ENCODE data around the gene CUX1. TPM values are rescaled to one million over a fixed set of nuclear protein-coding genes. Genes with fewer than 3 reads are reported as not detected.
"Not testable (repeated sequence)": the region's sequence is repeated elsewhere in the genome, so short reads cannot be mapped to it uniquely, and the experiment has no call there.

The CUX1 gene
- total and polyA plus RNA-seq, 2 of the 13 experiments (the other 11 are each of a cell fraction or from before 2014, with no cell fraction given): 13.7 to 14.9 TPM

DNA sequence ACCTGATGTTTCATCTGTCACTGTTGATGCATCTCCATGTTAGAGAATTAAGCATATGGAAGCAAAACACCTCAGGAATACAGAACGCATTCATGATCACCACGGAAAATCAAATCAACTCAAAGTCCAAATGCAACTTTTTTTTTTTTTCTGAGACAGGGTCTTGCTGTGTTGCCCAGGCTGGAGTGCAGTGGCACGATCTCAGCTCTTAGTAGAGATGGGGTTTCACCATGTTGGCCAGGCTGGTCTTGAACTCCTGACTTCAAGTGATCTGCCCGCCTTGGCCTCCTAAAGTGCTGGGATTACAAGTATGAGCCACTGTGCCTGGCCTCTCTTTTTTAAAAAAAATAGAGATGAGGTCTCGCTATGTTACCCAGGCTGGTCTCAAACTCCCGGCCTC lies 50.3 kb downstream of the CUX1 start:
- H2AFZ ChIP-seq (ENCODE audit: low read length); CTCF ChIA-PET (ENCODE audit: low intra/inter-chr PET ratio, low total read pairs); BruUV-seq (replicated peaks); FAIRE-seq; H3K4me3 ChIP-seq (replicated peaks in 1 of 3; ENCODE audit: insufficient read depth in 1 of 3, low read depth in 2 of 3, low read length in 3 of 3); H3K4me2 ChIP-seq (ENCODE audit: low read depth, low read length); POLR2A ChIA-PET; H3K36me3 ChIP-seq (replicated peaks in 1 of 2; ENCODE audit: control insufficient read depth in 1 of 2, insufficient read depth in 2 of 2, low read length in 2 of 2); H3K27ac ChIP-seq (ENCODE audit: extremely low read length, insufficient read depth, low read length); H3K9me3 ChIP-seq (ENCODE audit: low read length); intact Hi-C loops (cut with micrococcal nuclease; ENCODE audit: unreplicated experiment); in situ Hi-C loops (cut with HindIII; ENCODE audit: extremely low pct_ligation_motif_present, low pct_unique_long_range_greater_than_20kb); ATAC-seq; H3K9ac ChIP-seq (ENCODE audit: insufficient read depth, low read depth, low read length); DNase-seq (ENCODE audit: low spot score); H3K27me3 ChIP-seq (ENCODE audit: control insufficient read depth in 1 of 2, insufficient read depth in 2 of 2, low read length in 2 of 2): not testable (repeated sequence)
- peaks cover 15% of the 10 kb centered on the region; the same call in 1 of the 2 replicates for H4K20me1 ChIP-seq (ENCODE audit: insufficient read depth, low read length)
- TF ChIP-seq ZNF121 (CRISPR knock-in tag; IDR thresholded peaks at IDR 0.05): peak; percentile 30; the same call in 1 of the 2 replicates
- 94% methylated on average over 6 of the region's 6 CpGs for WGBS (ENCODE audit: low lambda C conversion rate)
- peaks cover 64% of the 10 kb centered on the region for H3K79me2 ChIP-seq (ENCODE audit: insufficient read depth, low read length)
- H3K4me1 ChIP-seq (ENCODE audit: insufficient read depth, low read length): peaks cover 65% of the 10 kb centered on the region

DNA sequence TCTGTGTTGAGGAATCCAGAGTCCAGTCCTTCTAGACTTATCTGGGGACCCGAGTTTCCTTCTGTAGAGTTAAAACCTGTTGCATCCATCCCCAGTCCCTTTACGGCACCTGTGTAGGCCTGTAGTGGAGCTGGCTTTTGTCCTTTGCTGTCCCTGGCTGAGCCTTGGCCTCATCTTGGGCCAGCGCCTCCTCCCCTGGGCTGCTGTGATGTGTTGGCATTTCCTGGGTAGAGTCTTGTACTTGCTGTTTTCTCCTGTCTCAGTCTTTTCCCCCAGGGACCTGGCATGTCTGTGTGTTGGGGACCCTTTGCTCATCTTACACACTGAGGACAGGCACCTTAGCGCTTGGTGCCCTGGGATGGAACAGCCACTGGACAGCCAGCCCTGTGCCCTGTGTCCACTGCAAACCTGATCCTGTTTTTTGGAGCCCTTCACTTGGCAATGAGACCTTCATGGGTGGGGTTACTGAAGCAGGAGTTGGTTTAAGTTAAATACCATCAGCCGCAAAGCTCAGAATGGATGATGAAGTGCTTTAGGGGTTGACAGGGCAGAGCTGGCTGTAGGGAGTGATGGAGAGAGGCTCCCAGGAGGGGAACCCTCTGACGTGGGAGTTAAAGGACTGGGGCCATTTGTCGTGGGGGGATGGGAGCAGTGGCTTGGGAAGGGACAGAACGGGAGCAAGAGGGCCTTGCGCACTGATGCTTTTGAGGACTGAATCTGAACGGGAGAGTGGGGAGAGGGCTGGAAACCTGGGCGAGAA lies 50.9 kb downstream of the CUX1 start:
- Histone ChIP-seq H3K79me2 (ENCODE audit: insufficient read depth, low read length) (peaks cover 65% of the 10 kb centered on the region), H3K27me3 (ENCODE audit: control insufficient read depth in 1 of 2, insufficient read depth in 2 of 2, low read length in 2 of 2) (no peaks in the 10 kb centered on the region), H3K9ac (ENCODE audit: insufficient read depth, low read depth, low read length) (no peak overlapping the region), H2AFZ (ENCODE audit: low read length) (no peak overlapping the region), H3K4me1 (ENCODE audit: insufficient read depth, low read length) (peaks cover 58% of the 10 kb centered on the region), H3K36me3 (replicated peaks in 1 of 2; ENCODE audit: control insufficient read depth in 1 of 2, insufficient read depth in 2 of 2, low read length in 2 of 2) (0 out of 5 replicates have a peak, but pooled peaks cover 0 to 4% of the 10 kb centered on the region in 2 experiments), H3K27ac (ENCODE audit: extremely low read length, insufficient read depth, low read length) (no peak overlapping the region), H3K4me3 (replicated peaks in 1 of 3; ENCODE audit: insufficient read depth in 1 of 3, low read depth in 2 of 3, low read length in 3 of 3) (no peak overlapping the region), H3K9me3 (ENCODE audit: low read length) (no peaks in the 10 kb centered on the region), H3K4me2 (ENCODE audit: low read depth, low read length) (no peak overlapping the region), H4K20me1 (ENCODE audit: insufficient read depth, low read length) (peaks cover 15% of the 10 kb centered on the region; the same call in 1 of the 2 replicates)
- in situ Hi-C loops (cut with HindIII; ENCODE audit: extremely low pct_ligation_motif_present, low pct_unique_long_range_greater_than_20kb): no loop called here
- FAIRE-seq (no peak), ATAC-seq (no peak), DNase-seq (ENCODE audit: low spot score) (no peak)
- TF ChIP-seq NR2F1 (CRISPR knock-in tag; IDR thresholded peaks at IDR 0.05): no peak
- TF ChIP-seq TBL1XR1 (IDR thresholded peaks at IDR 0.05; ENCODE audit: borderline replicate concordance, low read length, partially characterized antibody): no peak
- TF ChIP-seq HMG20A (CRISPR knock-in tag; IDR thresholded peaks at IDR 0.05; ENCODE audit: borderline replicate concordance): no peak
- no peak for TF ChIP-seq ZNF619 (CRISPR knock-in tag; IDR thresholded peaks at IDR 0.05)
- no peak for TF ChIP-seq ZNF672 (CRISPR knock-in tag; IDR thresholded peaks at IDR 0.05)
- TF ChIP-seq GTF2F1 (IDR thresholded peaks at IDR 0.05; ENCODE audit: low read length): no peak
- TF ChIP-seq ZNF446 (CRISPR knock-in tag; IDR thresholded peaks at IDR 0.05): no peak
- no peak for TF ChIP-seq ZKSCAN5 (CRISPR knock-in tag; IDR thresholded peaks at IDR 0.05)
- TF ChIP-seq, protein P1, sequence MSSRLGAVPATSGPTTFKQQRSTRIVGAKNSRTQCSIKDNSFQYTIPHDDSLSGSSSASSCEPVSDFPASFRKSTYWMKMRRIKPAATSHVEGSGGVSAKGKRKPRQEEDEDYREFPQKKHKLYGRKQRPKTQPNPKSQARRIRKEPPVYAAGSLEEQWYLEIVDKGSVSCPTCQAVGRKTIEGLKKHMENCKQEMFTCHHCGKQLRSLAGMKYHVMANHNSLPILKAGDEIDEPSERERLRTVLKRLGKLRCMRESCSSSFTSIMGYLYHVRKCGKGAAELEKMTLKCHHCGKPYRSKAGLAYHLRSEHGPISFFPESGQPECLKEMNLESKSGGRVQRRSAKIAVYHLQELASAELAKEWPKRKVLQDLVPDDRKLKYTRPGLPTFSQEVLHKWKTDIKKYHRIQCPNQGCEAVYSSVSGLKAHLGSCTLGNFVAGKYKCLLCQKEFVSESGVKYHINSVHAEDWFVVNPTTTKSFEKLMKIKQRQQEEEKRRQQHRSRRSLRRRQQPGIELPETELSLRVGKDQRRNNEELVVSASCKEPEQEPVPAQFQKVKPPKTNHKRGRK (CRISPR knock-in tag; IDR thresholded peaks at IDR 0.05): no peak
- TF ChIP-seq CHCHD3 (CRISPR knock-in tag; IDR thresholded peaks at IDR 0.05): no peak
- TF ChIP-seq, protein P2, sequence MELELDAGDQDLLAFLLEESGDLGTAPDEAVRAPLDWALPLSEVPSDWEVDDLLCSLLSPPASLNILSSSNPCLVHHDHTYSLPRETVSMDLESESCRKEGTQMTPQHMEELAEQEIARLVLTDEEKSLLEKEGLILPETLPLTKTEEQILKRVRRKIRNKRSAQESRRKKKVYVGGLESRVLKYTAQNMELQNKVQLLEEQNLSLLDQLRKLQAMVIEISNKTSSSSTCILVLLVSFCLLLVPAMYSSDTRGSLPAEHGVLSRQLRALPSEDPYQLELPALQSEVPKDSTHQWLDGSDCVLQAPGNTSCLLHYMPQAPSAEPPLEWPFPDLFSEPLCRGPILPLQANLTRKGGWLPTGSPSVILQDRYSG (CRISPR knock-in tag; IDR thresholded peaks at IDR 0.05): no peak
- no peak for TF ChIP-seq RFX5 (IDR thresholded peaks at IDR 0.05; ENCODE audit: low read depth, low read length)
- no peak for TF ChIP-seq KDM4B (CRISPR knock-in tag; IDR thresholded peaks at IDR 0.05)
- POLR2A ChIA-PET: no interaction called here
- 94% methylated on average over 11 of the region's 11 CpGs for WGBS (ENCODE audit: low lambda C conversion rate)
- CTCF ChIA-PET (ENCODE audit: low intra/inter-chr PET ratio, low total read pairs): no interaction called here
- no TSS peak for BruUV-seq (replicated peaks)
- intact Hi-C loops (cut with micrococcal nuclease; ENCODE audit: unreplicated experiment): no loop called here
